SIG-M5 (cell line): ENCODE data around the gene EMC8.
A peak's percentile ranks its signal among the peaks of the same experiment; 100 is the strongest.
"Not testable (repeated sequence)": the region's sequence is repeated elsewhere in the genome, so short reads cannot be mapped to it uniquely, and the experiment has no call there.

Source experiments
- DNase-seq: peaks from one replicate; lab custom pipeline; 2025; lab: John Stamatoyannopoulos, UW

The EMC8 gene

DNA sequence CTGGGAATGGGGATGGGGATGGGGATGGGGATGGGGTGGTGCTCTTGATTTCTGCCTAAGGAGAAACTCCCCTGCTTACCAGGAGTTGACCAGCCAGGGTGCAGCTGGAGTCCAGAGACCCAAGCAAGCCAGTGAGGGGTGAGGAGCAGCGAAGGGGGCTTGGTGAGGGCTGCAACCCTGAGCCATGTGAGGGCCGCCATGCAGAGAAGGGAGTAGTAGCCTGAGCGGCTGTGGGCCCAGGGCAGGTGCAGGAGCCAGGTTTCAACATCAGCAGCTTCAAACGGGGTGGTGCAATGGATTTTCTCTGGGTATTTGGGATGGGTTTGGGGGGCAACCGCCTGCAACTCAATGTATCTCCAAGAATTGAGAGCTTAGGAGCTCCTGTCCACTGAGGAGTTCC is 35.4 kb upstream of the EMC8 start:
- DNase-seq: no peak

DNA sequence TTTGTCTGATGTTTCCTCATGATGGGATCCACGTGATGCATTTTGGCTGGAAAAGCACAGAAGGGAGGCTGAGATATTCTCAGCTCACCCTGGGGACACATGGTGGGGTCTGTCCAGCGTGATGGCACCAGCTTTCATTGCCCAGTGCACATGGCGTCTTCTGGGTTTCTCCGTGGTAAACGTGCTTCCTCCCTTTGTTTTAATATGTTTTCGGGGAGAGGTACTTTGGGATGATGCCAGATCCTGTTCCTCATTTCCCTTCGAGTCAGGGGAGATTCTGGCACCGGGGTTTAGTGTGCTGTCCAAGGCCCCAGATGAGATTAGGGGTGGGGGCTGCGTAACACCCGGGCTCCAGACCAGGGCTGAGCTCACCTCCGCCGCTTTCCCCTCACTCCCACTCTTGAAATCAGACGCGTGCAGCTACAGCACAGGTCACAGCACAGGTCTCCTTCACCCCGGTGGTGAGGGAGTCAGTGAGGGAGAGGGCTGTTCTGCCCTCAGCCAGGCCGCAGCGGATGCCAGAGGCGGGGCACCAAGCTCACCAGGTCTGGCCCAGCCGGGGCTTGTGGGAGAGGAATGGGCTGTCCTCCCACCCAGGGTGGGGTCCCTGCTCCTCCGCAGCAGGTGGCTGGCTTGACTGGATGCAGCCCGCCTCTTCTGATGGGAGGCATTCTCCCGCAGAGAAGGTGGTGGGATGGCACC is 34.0 kb upstream of the EMC8 start:
- DNase-seq: no peak

DNA sequence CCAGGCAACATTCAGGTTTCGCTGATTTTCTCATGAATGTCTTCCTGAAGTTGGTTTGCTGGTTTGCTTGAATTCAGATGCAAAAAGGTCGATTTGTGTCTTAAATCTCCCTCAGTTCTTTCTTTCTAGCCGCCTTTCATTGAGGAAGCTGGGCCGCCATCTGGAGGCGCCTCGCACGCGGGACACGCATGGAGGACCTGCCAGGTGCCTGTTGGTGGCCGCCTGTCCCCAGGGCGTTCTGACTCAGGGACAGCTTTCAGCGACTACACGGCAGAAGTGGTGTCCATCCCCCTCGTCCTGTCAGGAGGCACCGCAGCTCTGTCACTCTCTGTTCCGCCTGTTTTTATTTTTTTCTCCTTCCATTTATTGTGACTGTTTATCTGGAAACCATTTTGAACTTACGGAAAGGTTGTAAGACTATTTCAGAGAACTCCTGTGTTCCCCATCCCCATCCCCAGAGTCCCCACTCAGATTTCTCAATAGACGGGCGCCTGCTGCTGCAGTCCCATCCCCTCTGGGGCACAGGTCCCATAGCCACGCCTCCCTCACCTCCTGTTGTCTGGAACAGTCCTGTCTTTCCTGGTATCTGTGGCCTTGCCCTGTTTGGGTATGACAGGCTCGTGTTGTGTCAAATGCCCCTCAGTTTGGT is 33.4 kb upstream of the EMC8 start:
- no peak for DNase-seq

GRCh38 chr16:85830821-85831220 is 31.5 kb upstream of the EMC8 start:
- DNase-seq: no peak

- DNase-seq: peak; percentile 22
These were observed 30.6 kb upstream of the EMC8 start for GRCh38 chr16:85829751-85830445.

- no peak for DNase-seq
These were observed 29.9 kb upstream of the EMC8 start for GRCh38 chr16:85829171-85829719.

DNA sequence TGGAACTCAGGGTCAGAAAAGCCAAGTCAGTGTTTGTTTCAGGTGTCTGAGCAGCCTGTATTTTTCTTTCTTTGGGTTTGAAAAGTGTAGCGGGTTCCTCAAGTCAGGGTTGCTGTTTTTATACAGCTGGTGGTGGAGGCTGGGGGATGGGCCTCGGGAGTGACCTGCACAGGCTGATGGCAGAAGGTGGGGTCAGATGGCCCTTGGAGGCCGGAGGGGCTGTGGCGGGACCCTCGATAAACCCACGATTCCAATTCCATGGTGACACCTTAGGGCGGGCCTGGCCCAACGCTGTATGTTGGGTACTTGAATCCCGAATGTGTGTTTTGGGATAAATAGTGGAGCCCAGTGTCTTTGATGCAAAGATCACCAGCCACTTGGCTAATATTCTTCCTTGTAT is 28.8 kb upstream of the EMC8 start:
- DNase-seq: no peak

DNA sequence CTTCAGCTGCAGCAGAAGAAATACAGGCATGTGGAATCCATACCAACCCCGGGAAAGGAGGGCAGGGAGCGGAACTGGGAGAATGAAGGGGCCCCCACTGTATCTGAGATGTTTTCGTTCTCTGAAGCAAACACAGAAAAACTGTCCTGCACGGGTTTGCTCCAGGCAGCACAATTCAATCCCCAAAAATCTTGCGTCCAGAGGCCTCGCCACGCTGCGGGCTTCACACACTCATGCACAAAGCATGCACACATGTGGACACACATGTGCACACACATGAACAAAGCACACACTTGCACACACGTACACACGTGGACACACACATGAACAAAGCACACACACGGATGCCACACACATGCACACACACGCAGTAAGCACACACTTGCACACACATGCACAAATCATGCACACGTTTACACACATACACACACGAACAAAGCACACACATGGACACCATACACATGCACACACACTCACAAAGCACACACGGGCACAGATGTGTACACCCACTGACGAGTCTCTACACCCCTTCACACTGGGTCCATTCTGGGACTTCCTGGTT is 27.4 kb upstream of the EMC8 start:
- no peak for DNase-seq

DNA sequence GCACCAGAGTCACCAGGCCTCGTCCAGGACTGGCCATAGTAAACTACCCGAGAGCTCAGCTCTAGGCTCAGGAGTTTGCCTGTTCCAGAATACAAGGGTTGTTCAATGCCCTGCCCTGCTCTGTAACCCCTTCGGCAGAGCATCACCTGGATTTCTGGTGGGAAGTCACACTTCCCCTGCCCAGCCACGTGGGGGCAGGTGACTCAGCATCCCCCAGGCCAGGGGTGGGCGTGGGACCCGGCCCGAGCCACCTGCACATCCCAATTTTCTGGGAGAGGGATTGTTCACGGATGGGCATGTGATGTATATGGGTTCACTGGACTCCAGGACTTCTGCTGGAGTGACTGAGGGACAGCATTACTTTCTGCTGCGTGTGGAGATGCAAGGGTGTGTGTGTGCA is 26.0 kb upstream of the EMC8 start:
- no peak for DNase-seq

- no peak for DNase-seq
These were observed 25.1 kb upstream of the EMC8 start for GRCh38 chr16:85824161-85825135.

GRCh38 chr16:85823328-85823920 is 24.1 kb upstream of the EMC8 start:
- no peak for DNase-seq

DNA sequence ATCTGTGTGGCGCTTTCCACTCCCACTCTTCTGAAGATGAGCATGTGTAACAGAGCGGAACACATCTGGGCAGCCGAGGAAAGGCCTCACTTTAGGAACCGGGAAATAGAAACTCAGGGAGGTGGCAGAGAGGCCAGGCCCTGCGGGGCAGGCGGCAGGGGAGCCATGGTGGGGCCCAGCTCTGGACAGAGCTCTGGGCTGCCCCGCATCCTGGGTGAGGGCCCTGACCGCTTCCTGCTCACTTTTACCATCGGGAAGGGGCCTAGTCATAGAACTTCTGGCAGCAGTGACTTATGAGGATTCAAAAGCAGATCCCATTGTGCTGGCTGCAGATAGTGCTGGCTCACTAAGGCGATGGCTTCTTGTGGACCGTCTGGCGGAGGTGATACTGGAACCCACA is 22.8 kb upstream of the EMC8 start:
- DNase-seq: no peak

DNA sequence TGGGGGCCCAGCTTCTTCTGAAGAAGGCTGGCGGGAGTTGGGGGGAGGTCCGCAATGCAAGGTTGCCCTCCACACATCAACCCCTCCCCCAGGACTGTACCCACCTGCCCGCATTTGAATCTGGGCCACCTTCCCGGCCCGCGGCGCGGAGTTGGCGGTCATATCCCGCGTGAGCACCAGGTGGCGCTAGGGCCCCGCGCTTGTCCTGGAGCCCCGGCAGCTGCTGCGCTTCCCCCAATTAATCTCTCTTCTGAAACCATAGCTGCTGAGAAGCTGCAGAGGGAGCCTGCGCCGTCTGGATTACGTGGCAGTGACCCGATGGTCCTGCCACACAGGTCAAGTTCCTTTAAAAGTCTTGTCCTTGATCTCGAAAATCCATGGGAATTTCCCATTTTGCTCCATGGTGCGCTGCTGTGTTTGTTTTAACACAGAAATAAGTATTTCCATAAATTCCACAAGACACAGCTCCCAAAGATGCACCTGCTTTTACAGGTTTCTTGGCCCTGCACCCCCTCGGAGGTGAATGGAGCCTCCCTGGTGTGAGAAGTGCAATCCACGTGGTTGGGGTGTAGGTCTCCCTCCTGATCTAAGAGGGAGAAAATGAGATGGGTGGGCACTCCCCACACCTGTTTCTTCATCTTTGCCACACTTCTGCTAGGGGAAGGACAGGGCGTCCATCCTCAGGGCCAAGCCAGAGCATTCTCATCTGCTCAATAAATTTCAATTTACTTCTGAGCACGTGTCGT is 22.2 kb upstream of the EMC8 start:
- DNase-seq: no peak

DNA sequence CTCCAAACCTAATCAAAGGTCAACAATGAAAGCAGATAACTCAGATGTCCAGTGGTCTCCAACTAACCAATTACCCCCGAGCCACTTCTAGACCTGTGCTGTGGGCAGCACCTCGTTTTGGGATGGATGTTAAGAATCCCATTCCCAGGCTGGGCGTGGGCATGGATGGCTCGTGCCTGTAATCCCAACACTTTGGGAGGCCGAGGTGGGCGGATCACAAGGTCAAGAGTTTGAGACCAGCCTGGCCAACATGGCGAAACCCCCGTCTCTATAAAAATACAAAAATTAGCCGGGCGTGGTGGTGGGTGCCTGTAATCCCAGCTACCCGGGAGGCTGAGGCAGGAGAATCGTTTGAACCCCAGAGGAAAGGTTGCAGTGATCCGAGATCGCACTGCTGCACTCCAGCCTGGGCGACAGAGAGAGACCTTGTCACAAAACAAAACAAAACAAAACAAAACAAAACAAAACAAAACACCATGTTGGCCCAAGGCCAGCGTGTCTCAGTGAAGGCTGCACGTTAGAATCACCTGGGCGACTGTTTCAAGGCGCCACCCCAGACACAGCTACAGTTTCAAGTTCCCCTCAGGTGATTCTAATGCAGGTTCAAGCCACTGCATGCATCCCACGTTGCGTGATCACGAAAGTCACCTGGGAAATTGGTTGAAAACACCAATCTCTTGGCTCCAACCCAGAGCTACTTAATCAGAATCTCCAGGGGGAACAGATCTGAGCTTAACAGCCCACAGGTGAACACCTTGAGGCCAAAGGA is 21.4 kb upstream of the EMC8 start:
- no peak for DNase-seq

- DNase-seq: no peak
These were observed 20.4 kb upstream of the EMC8 start for GRCh38 chr16:85819771-85820170.

GRCh38 chr16:85819245-85819644 is 19.9 kb upstream of the EMC8 start:
- DNase-seq: peak; percentile 37

GRCh38 chr16:85817195-85817594 is 17.9 kb upstream of the EMC8 start:
- DNase-seq: not testable (repeated sequence)

DNA sequence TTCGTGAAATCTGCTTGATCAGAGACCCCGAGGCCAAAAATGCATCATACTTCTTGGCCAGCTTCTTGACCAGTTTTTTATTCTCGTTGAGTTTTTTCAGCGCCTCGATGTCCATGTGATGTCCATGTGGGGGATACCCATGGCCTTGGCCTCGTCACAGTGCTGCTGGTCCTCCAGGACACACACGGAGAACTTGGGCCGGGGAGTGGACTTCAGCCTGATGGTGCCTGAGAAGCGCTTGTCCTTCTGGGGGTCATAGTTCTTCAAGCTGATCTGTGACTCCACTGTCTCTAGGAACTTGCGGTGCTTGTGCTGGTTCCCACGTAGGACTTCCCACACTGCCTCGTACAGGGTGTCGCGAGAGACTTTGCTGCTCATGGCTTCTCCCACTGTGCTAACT is 16.8 kb upstream of the EMC8 start:
- DNase-seq: no peak

DNA sequence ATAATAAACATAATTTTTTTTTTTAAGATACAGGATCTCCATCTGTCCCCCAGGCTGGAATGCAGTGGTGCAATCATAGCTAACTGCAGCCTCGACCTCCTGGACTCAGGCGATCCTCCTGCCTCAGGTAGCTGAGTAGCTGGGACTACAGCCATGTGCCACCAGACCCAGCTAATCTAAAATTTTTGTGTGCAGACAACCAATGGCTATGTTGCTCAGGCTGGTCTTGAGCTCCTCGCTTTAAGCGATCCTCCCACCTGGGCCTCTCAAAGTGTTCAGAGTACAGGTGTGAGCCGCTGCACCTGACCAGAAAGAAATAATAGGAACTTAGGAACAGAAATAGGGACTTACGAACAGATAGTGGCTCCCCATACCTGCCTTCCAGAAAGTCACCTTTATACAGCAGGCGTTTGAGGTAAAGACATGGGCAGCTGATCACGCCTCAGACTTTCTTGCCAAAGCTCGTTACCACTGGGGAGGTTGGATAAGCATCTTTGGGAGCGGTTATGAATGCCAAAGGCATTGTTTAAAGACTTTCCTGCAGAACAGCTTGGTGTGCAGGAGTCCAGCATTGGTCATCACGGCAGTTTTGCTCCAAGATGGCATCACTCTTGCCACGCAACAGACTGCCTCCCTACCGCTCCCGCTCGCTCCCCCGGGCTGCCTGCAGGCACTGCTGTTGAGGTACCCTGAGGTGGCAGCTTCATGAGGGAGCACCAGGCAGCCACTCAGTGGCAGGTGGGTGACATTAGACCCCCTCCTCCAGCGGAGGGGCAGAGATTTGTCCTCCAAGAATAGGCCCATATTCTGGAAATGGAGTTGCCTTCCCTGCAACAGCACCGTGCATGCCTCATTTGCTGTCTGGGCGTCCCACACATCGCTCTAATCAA is 13.7 kb upstream of the EMC8 start:
- no peak for DNase-seq
